ENCODE results near the gene CHERP. TPM values are rescaled to one million over a fixed set of nuclear protein-coding genes. Genes with fewer than 3 reads are reported as not detected.

The CHERP gene
- total RNA-seq, 1 experiment from 2014 or later: 52.9 TPM

DNA sequence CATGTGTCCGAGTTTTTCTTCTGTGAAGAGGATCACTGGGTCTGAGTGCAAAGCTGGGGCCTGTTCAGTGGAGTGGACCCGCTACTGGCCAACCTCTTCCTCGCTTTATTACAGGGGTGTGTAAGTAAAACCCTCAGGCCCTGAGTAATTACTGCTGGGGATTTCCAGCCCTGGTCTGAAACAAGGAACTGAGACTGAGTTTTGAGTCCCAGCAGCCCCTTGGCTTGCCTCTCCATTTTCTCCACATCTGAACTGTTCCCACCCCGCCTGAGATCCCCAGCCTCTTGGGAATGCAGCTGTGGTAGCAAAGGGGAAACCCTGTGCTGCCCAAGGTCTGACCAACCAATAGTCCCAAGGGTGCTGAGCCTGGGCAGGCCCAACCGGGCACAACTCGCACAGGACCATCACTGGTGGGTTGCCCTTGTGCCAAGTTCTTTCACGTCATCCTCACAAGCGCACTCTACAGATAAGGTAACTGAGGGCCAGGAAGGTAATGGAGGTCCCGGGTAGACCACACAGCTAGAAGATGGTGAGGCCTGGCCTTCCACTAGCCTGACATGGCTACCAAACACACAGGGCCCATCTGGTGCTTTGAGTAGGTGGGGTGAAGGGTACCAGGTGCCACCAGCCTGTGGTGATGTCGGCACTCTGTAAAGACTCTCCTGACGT, 43.7 kb upstream of the CHERP start:
- Histone ChIP-seq H3K36me3 (ENCODE audit: low read depth) (no peaks in the 10 kb centered on the region), H3K9me3 (ENCODE audit: insufficient read depth, low read depth) (no peaks in the 10 kb centered on the region; the same call in 1 of the 2 replicates), H3K79me2 (ENCODE audit: low read depth) (peaks cover 96% of the 10 kb centered on the region), H3K4me2 (no peak overlapping the region), H2AFZ (no peak overlapping the region), H3K27me3 (ENCODE audit: insufficient read depth, low read depth) (no peaks in the 10 kb centered on the region), H3K27ac (peak overlapping the region; percentile 16), H3K4me3 (no peak overlapping the region), H3K4me1 (replicated peaks; ENCODE audit: insufficient read depth) (peaks cover 22% of the 10 kb centered on the region), H4K20me1 (ENCODE audit: insufficient read depth) (peaks cover 90% of the 10 kb centered on the region), H3F3A (ENCODE audit: insufficient read depth, low read depth) (peaks cover 11% of the 10 kb centered on the region; the same call in 1 of the 2 replicates), H3K9me2 (ENCODE audit: insufficient read depth) (no peaks in the 10 kb centered on the region)
- CTCF ChIA-PET: no interaction called here
- no peak for TF ChIP-seq EZH2 (IDR thresholded peaks at IDR 0.05; ENCODE audit: low read depth)
- TF ChIP-seq, protein P1, sequence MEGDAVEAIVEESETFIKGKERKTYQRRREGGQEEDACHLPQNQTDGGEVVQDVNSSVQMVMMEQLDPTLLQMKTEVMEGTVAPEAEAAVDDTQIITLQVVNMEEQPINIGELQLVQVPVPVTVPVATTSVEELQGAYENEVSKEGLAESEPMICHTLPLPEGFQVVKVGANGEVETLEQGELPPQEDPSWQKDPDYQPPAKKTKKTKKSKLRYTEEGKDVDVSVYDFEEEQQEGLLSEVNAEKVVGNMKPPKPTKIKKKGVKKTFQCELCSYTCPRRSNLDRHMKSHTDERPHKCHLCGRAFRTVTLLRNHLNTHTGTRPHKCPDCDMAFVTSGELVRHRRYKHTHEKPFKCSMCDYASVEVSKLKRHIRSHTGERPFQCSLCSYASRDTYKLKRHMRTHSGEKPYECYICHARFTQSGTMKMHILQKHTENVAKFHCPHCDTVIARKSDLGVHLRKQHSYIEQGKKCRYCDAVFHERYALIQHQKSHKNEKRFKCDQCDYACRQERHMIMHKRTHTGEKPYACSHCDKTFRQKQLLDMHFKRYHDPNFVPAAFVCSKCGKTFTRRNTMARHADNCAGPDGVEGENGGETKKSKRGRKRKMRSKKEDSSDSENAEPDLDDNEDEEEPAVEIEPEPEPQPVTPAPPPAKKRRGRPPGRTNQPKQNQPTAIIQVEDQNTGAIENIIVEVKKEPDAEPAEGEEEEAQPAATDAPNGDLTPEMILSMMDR (conservative IDR thresholded peaks at IDR 0.05): no peak
- POLR2A ChIA-PET (ENCODE audit: unreplicated experiment): no interaction called here
- no TSS peak for BruUV-seq (replicated peaks)
- intact Hi-C loops (cut with micrococcal nuclease; ENCODE audit: unreplicated experiment): no loop called here
- no peak for DNase-seq

GRCh38 chr19:16585094-16585801, 43.0 kb upstream of the CHERP start:
- CTCF ChIA-PET: no interaction called here
- POLR2A ChIA-PET (ENCODE audit: unreplicated experiment): interaction anchor here (0.7 to 0.8 kb wide), 2 partner anchors 16 to 42 kb away, joined by 3 to 4 read pairs; no protein-coding TSS in a partner anchor
- no peak for TF ChIP-seq EZH2 (IDR thresholded peaks at IDR 0.05; ENCODE audit: low read depth)
- TF ChIP-seq, protein P1 (conservative IDR thresholded peaks at IDR 0.05): no peak
- H2AFZ ChIP-seq: no peak overlapping the region
- no peaks in the 10 kb centered on the region for H3K36me3 ChIP-seq (ENCODE audit: low read depth)
- peaks cover 13% of the 10 kb centered on the region; the same call in 1 of the 2 replicates for H3F3A ChIP-seq (ENCODE audit: insufficient read depth, low read depth)
- no peaks in the 10 kb centered on the region for H3K9me2 ChIP-seq (ENCODE audit: insufficient read depth)
- peaks cover 22% of the 10 kb centered on the region for H3K4me1 ChIP-seq (replicated peaks; ENCODE audit: insufficient read depth)
- H3K4me3 ChIP-seq: no peak overlapping the region
- peak overlapping the region; percentile 55 for H3K4me2 ChIP-seq
- peak overlapping the region; percentile 16 for H3K27ac ChIP-seq
- DNase-seq: no peak
- H3K79me2 ChIP-seq (ENCODE audit: low read depth): peaks cover 97% of the 10 kb centered on the region
- intact Hi-C loops (cut with micrococcal nuclease; ENCODE audit: unreplicated experiment): no loop called here
- H4K20me1 ChIP-seq (ENCODE audit: insufficient read depth): peaks cover 91% of the 10 kb centered on the region
- BruUV-seq (replicated peaks): no TSS peak
- H3K9me3 ChIP-seq (ENCODE audit: insufficient read depth, low read depth): no peaks in the 10 kb centered on the region; the same call in 1 of the 2 replicates
- H3K27me3 ChIP-seq (ENCODE audit: insufficient read depth, low read depth): no peaks in the 10 kb centered on the region

DNA sequence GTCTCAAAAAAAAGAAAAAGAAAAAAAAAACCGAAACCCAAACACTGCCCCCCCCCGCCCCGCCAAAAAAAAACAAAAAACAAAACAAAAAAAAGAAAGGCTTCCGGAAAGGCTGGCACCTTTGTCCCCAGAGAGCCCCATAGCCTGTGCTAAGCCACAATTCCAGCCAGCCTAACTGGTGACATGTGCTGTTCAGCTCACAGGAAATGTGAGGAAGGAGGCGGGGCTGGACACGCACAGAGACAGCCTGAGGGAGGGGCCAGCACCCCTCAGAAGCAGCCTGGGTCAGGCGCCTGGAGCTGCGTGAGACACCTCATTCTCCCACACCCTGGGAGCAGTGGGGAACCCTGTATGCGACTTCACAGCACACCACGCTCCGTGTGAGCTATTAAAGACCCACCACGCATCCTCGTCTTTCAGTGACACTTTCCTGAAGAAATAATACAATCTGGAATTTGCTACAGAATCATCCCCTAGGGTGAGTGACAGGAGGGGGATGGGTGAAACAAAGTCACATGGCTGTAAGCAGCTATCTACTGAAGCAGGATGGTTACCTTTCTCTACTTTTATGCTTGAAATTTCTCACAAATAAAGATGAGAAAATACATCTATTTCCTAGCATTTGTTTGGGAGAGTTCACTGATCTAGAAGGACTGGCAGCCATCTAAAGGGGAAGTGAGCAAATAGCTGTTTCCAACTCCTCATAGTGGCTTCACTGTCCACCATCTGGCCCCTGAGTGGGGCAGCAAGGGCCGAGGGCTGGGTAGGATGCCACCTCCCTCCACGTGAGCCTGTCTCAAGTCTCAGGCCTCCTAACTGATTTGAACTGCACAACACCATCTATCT, 42.2 kb upstream of the CHERP start:
- Histone ChIP-seq H3F3A (ENCODE audit: insufficient read depth, low read depth) (peaks cover 21% of the 10 kb centered on the region; the same call in 1 of the 2 replicates), H3K4me3 (no peak overlapping the region), H3K27ac (peak overlapping the region; percentile 16), H3K9me2 (ENCODE audit: insufficient read depth) (no peaks in the 10 kb centered on the region), H3K79me2 (ENCODE audit: low read depth) (peaks cover 97% of the 10 kb centered on the region), H3K4me1 (replicated peaks; ENCODE audit: insufficient read depth) (peaks cover 22% of the 10 kb centered on the region), H3K27me3 (ENCODE audit: insufficient read depth, low read depth) (no peaks in the 10 kb centered on the region), H3K4me2 (peak overlapping the region; percentile 55), H3K9me3 (ENCODE audit: insufficient read depth, low read depth) (no peaks in the 10 kb centered on the region; the same call in 1 of the 2 replicates), H3K36me3 (ENCODE audit: low read depth) (no peaks in the 10 kb centered on the region), H2AFZ (no peak overlapping the region), H4K20me1 (ENCODE audit: insufficient read depth) (peaks cover 91% of the 10 kb centered on the region)
- ChIA-PET POLR2A (ENCODE audit: unreplicated experiment) (interaction anchor here (0.6 to 0.8 kb wide), 4 partner anchors 17 to 962 kb away, joined by 3 to 4 read pairs (median 4); no protein-coding TSS in a partner anchor), CTCF (no interaction called here)
- BruUV-seq (replicated peaks): TSS peak; percentile 34
- DNase-seq: peak; percentile 72 to 81
- intact Hi-C loops (cut with micrococcal nuclease; ENCODE audit: unreplicated experiment): no loop called here
- TF ChIP-seq, protein P1 (conservative IDR thresholded peaks at IDR 0.05): no peak
- TF ChIP-seq EZH2 (IDR thresholded peaks at IDR 0.05; ENCODE audit: low read depth): no peak

All from PC-9 (cell line).